ENCODE data around the gene DPP10.

DNA sequence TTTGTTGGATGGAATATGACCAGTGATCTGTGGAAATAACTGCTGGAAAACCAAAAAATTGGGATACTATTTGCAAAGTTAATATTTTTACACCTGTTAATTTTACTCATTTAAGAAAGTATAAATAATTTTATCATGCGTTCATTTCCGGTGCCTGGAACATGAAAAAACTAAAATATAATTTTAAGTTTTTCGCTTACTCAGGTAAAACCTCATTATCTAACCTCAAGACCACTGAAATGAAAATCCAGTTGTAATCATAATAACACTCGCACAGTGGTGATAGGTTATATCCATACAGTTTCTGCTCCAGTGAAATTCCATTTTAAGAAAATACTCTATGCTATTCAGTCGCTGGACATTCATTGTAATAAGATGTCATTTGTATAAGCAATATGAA lies 517.9 kb downstream of the DPP10 start:
- TF ChIP-seq CTCF (conservative IDR thresholded peaks at IDR 0.05; ENCODE audit: low read depth, low read length): no peak
- TF ChIP-seq EZH2phosphoT487 (IDR thresholded peaks at IDR 0.05; ENCODE audit: borderline replicate concordance, low read length): no peak

All from PC-3 (cell line).